Tibial nerve (tissue), 4 donors: ENCODE measurements around the gene VSTM2B. TPM values are rescaled to one million over a fixed set of nuclear protein-coding genes. Genes with fewer than 3 reads are reported as not detected.

Experiments used
- DNase-seq, 2 donors: peaks; one replicate each; pipeline ENCODE4 v3.0.0-alpha.2; 2019; ENCODE audit warnings: low spot score in 2 of 2
- H3K27ac ChIP-seq, 4 donors: fragments of 200-600 bp; sonication (generic) in 3 of 4; one replicate each; pipeline ENCODE4 v1.5.1; 2017 to 2019; ENCODE audit warnings: mild to moderate bottlenecking in 1 of 4
- H3K27me3 ChIP-seq, 2 donors: fragments of 200-600 bp; sonication (generic) in 1 of 2; one replicate each; pipeline versions ENCODE4 v1.5.1 to v1.6.0; 2017 to 2019
- H3K36me3 ChIP-seq, 3 donors: fragments of 200-600 bp; sonication (generic); one replicate each; pipeline ENCODE4 v1.5.1; 2018 to 2019
- H3K4me1 ChIP-seq, 4 donors: fragments of 200-600 bp; sonication (generic) in 3 of 4; one replicate each; pipeline ENCODE4 v1.5.1; 2017 to 2019
- H3K4me3 ChIP-seq, 4 donors: fragments of 200-600 bp; sonication (generic) in 3 of 4; one replicate each; pipeline ENCODE4 v1.5.1; 2017 to 2019; ENCODE audit warnings: mild to moderate bottlenecking in 1 of 4, moderate library complexity in 1 of 4
- H3K9me3 ChIP-seq, 4 donors: fragments of 200-600 bp; sonication (generic) in 3 of 4; one replicate each; pipeline ENCODE4 v1.5.1; 2017 to 2019
- EP300 ChIP-seq, 2 donors: sonication (generic); formaldehyde crosslinking; IDR thresholded peaks; one replicate each; pipeline ENCODE4 v1.6.1; 2017; ENCODE audit warnings: antibody characterized with exemption in 2 of 2, mild to moderate bottlenecking in 1 of 2
- POLR2A ChIP-seq, 2 donors: fragments of 450-650 bp; IDR thresholded peaks; one replicate each; pipeline ENCODE4 v1.6.1; 2017; ENCODE audit warnings: antibody characterized with exemption in 2 of 2, mild to moderate bottlenecking in 2 of 2, moderate library complexity in 2 of 2
- WGBS, 2 donors: methylation state at CpG; one replicate each; pipeline ENCODE4 v1.1.5; 2018; 5-methylcytosine and 5-hydroxymethylcytosine counted together
- total RNA-seq, 4 donors: library from RNA; depleted of rRNA; stranded (reverse); fragments of >200 nt; gene quantifications; one replicate each; pipeline ENCODE4 v1.1.0, GENCODE V29; 2016
- TF ChIP-seq, protein P1 (sequence below), 5 experiments: fragments of 200-600 bp in 3 of 5; fragments of 450-650 bp in 2 of 5; sonication (generic) in 3 of 5; IDR thresholded peaks; one replicate each; pipeline ENCODE4 v1.5.1; 2016 to 2019; ENCODE audit warnings: antibody characterized with exemption in 5 of 5, mild to moderate bottlenecking in 3 of 5, moderate library complexity in 2 of 5

The VSTM2B gene
- total RNA-seq, 4 donors from 2014 or later: not detected

DNA sequence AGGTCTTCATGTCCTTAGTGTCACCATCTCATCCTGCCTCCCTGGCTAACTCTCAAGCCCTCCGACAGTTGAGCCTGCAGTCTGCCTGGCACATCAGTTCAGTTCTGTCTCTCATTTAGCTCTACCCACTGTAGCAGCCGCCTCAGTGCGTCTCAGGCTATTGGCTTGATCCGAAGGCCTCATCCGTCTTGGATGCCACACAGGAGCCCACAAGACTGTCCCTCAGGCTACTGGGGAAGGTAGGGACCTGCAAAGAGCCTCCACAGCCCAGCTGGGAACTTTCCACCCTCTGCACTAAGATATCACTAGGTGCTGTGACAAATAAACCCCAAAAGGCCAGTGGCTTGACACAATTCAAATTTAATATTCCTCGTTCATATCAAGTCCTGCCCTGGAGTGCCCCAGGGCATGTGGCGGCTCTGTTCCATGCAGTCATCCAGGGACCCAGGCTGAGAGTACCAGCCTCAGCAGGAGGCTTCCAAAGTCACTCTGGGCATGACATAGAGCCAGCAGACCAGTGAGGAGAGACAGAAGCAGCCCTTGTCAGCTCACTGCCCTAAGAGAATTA is 5.7 kb downstream of the VSTM2B start:
- H3K36me3 ChIP-seq: no peaks in the 10 kb centered on the region
- H3K9me3 ChIP-seq: peaks cover 0 to 9% (median 0%) of the 10 kb centered on the region in 4 donors
- no peak for DNase-seq
- no peak overlapping the region for H3K4me3 ChIP-seq
- H3K4me1 ChIP-seq: peaks cover 0 to 41% (median 6%) of the 10 kb centered on the region in 4 donors
- WGBS, 2 donors: 78 to 80% methylated on average over 7 of the region's 7 CpGs
- peaks cover 0 to 69% of the 10 kb centered on the region in 2 donors for H3K27me3 ChIP-seq
- no peak overlapping the region for H3K27ac ChIP-seq
- TF ChIP-seq POLR2A (IDR thresholded peaks at IDR 0.05): no peak
- no peak for TF ChIP-seq EP300 (IDR thresholded peaks at IDR 0.05)
- TF ChIP-seq, protein P1, sequence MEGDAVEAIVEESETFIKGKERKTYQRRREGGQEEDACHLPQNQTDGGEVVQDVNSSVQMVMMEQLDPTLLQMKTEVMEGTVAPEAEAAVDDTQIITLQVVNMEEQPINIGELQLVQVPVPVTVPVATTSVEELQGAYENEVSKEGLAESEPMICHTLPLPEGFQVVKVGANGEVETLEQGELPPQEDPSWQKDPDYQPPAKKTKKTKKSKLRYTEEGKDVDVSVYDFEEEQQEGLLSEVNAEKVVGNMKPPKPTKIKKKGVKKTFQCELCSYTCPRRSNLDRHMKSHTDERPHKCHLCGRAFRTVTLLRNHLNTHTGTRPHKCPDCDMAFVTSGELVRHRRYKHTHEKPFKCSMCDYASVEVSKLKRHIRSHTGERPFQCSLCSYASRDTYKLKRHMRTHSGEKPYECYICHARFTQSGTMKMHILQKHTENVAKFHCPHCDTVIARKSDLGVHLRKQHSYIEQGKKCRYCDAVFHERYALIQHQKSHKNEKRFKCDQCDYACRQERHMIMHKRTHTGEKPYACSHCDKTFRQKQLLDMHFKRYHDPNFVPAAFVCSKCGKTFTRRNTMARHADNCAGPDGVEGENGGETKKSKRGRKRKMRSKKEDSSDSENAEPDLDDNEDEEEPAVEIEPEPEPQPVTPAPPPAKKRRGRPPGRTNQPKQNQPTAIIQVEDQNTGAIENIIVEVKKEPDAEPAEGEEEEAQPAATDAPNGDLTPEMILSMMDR (IDR thresholded peaks at IDR 0.05): no peak

- Histone ChIP-seq H3K4me3 (no peak overlapping the region), H3K36me3 (no peaks in the 10 kb centered on the region), H3K4me1 (peaks cover 0 to 36% (median 5%) of the 10 kb centered on the region in 4 donors), H3K27ac (no peak overlapping the region), H3K9me3 (peaks cover 0 to 9% (median 0%) of the 10 kb centered on the region in 4 donors), H3K27me3 (peaks cover 0 to 63% of the 10 kb centered on the region in 2 donors)
- 69 to 72% methylated on average over 8 of the region's 8 CpGs for WGBS, 2 donors
- no peak for DNase-seq
- TF ChIP-seq, protein P1 (IDR thresholded peaks at IDR 0.05): no peak
- TF ChIP-seq POLR2A (IDR thresholded peaks at IDR 0.05): no peak
- no peak for TF ChIP-seq EP300 (IDR thresholded peaks at IDR 0.05)
Observed at GRCh38 chr19:29532097-29532496, 6.3 kb downstream of the VSTM2B start.

- TF ChIP-seq, protein P1 (IDR thresholded peaks at IDR 0.05): no peak
- no peak for TF ChIP-seq POLR2A (IDR thresholded peaks at IDR 0.05)
- no peak for TF ChIP-seq EP300 (IDR thresholded peaks at IDR 0.05)
- H3K4me3 ChIP-seq: no peak overlapping the region
- no peak overlapping the region for H3K27ac ChIP-seq
- 87 to 92% methylated on average over 3 of the region's 3 CpGs for WGBS, 2 donors
- no peaks in the 10 kb centered on the region for H3K36me3 ChIP-seq
- H3K4me1 ChIP-seq: peaks cover 0 to 27% (median 4%) of the 10 kb centered on the region in 4 donors
- H3K27me3 ChIP-seq: peaks cover 0 to 55% of the 10 kb centered on the region in 2 donors
- H3K9me3 ChIP-seq: peaks cover 0 to 9% (median 0%) of the 10 kb centered on the region in 4 donors
- DNase-seq: no peak
Observed at GRCh38 chr19:29532956-29533355, 7.2 kb downstream of the VSTM2B start.

DNA sequence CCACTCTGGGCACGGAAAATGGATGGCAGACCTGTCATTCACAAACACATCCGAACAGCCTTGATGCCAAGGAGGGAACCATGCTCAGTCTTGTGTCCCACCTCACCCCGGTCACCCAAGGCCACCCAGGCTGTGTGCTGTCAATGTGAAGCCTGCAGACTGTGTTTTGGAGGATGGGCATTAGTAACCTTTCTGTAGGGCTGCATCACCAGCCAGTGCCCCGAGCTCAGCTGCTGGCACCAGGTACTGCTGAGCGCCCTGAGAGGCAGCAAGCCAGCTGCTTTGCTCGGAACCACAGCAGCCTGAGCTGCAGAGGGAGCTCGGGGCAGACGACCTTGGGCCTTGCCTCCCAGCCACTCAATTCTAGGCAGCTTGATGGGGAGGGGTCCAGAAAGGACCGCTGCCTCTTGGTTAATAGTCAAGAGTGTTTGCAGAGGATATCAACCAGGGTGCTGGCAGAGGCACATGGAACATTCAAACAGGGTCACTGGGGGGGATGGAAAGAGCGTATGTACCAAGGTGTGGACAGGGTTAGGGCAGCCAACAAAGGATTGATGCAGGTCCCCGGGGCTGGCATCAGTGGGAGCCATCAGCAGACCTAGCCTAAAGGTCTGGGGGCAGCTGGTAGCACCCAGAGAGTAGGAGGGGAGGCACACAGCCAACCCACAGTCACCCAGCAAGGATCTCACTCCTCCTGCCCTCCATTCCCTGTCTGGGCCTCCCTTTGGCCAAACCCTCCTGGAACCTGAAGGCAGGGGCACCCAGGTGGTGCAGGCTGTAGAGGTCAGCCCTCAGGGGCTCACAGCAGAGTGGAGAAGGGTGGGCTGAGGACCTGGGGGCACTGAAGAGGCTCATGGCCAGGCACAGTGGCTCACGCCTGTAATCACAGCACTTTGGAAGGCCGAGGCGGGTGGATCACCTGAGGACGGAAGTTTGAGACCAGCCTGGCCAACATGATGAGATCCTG is 8.1 kb downstream of the VSTM2B start:
- no peaks in the 10 kb centered on the region for H3K36me3 ChIP-seq
- H3K4me1 ChIP-seq: peaks cover 0 to 18% (median 0%) of the 10 kb centered on the region in 4 donors
- H3K27me3 ChIP-seq: peaks cover 0 to 48% of the 10 kb centered on the region in 2 donors
- no peak for DNase-seq
- 81 to 89% methylated on average over 14 to 15 of the region's 15 CpGs for WGBS, 2 donors
- peaks cover 0 to 9% (median 0%) of the 10 kb centered on the region in 4 donors for H3K9me3 ChIP-seq
- H3K4me3 ChIP-seq: no peak overlapping the region
- H3K27ac ChIP-seq: no peak overlapping the region
- TF ChIP-seq POLR2A (IDR thresholded peaks at IDR 0.05) (no peak), EP300 (IDR thresholded peaks at IDR 0.05) (no peak)
- TF ChIP-seq, protein P1 (IDR thresholded peaks at IDR 0.05): no peak
